ENCODE data around the gene RNLS.

The RNLS gene

GRCh38 chr10:88226071-88226659 lies 357.0 kb downstream of the RNLS start:
- TF ChIP-seq CTCF (IDR thresholded peaks at IDR 0.05; ENCODE audit: low read depth, low read length), result no peak
- H3K4me3 ChIP-seq (ENCODE audit: low read depth, low read length), result no peak overlapping the region

Data from WI38 (cell line).